Neutrophil (primary cell): ENCODE measurements around the gene CAND1.

Experiments
- H3K27ac ChIP-seq: fragments of 200-600 bp; sonication (generic); 2 replicates; pipeline ENCODE4 v1.5.1; 2016; ENCODE audit warnings: mild to moderate bottlenecking, moderate library complexity
- H3K27me3 ChIP-seq: fragments of 200-600 bp; sonication (generic); 2 replicates; pipeline ENCODE4 v1.6.0; 2016; ENCODE audit warnings: mild to moderate bottlenecking
- H3K36me3 ChIP-seq: fragments of 200-600 bp; sonication (generic); 2 replicates; pipeline ENCODE4 v1.5.1; 2017
- H3K4me1 ChIP-seq, 2 experiments: fragments of 200-600 bp in 1 of 2; sonication (generic) in 1 of 2; 1 replicate in 1 of 2; 2 replicates in 1 of 2; pipeline versions ENCODE4 v1.5.1 to v1.6.1; 2013 to 2016; ENCODE audit warnings: low read depth in 1 of 2, low read length in 1 of 2, mild to moderate bottlenecking in 1 of 2, moderate library complexity in 1 of 2; ENCODE audit not compliant: control insufficient read depth in 1 of 2, insufficient read depth in 1 of 2
- H3K4me3 ChIP-seq, 2 experiments: fragments of 200-600 bp in 1 of 2; sonication (generic) in 1 of 2; 1 replicate in 1 of 2; 2 replicates in 1 of 2; pipeline ENCODE4 v1.5.1; 2013 to 2016; ENCODE audit warnings: low read depth in 1 of 2, low read length in 1 of 2, mild to moderate bottlenecking in 1 of 2, moderate library complexity in 1 of 2
- H3K9me3 ChIP-seq: fragments of 200-600 bp; sonication (generic); 2 replicates; pipeline ENCODE4 v1.5.1; 2016
- TF ChIP-seq, protein P1 (sequence below): fragments of 200-600 bp; sonication (generic); IDR thresholded peaks from 2 replicates; pipeline ENCODE4 v1.5.1; 2016; ENCODE audit warnings: antibody characterized with exemption

CAND1 gene

DNA sequence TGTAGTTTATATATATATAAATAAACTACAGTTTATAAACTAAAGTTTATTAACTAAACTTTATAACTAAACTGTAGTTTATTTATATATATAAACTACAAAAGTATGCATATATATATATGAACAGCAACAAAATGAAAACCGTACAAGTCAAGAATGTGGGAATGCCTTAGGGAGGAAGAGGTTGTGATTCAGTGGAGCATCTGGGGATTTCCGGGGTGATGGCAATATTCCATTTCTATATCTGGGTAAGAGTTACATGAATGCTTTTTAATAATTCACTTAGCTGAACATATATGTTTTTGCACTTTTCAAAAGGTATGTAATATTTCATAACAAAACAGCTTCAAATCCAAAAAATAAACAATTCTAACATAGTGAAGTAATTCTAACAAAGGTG, 30.1 kb upstream of the CAND1 start:
- Histone ChIP-seq H3K4me1 (no peaks in the 10 kb centered on the region), H3K4me3 (no peak overlapping the region), H3K36me3 (no peaks in the 10 kb centered on the region), H3K9me3 (no peaks in the 10 kb centered on the region), H3K27me3 (no peaks in the 10 kb centered on the region), H3K27ac (no peak overlapping the region)
- TF ChIP-seq, protein P1, sequence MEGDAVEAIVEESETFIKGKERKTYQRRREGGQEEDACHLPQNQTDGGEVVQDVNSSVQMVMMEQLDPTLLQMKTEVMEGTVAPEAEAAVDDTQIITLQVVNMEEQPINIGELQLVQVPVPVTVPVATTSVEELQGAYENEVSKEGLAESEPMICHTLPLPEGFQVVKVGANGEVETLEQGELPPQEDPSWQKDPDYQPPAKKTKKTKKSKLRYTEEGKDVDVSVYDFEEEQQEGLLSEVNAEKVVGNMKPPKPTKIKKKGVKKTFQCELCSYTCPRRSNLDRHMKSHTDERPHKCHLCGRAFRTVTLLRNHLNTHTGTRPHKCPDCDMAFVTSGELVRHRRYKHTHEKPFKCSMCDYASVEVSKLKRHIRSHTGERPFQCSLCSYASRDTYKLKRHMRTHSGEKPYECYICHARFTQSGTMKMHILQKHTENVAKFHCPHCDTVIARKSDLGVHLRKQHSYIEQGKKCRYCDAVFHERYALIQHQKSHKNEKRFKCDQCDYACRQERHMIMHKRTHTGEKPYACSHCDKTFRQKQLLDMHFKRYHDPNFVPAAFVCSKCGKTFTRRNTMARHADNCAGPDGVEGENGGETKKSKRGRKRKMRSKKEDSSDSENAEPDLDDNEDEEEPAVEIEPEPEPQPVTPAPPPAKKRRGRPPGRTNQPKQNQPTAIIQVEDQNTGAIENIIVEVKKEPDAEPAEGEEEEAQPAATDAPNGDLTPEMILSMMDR = no peak

DNA sequence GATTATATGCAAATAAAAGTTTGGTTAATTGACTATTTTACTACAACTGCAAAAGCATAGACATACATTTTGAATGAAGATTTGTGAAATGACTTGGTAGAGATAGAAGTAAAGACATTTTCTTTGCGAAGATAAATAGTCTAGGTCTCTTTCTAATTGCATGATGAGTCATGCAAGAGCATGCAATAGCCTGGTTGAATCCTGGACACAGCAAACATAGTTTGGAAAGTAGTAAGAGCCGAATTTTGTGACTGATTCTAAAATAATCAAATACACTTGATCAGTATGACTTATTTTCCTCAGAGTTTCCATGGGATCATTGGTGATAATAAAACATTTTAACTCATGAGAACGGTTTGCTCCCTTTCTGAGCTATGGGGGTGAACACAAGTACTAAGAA, 27.7 kb upstream of the CAND1 start:
- no peaks in the 10 kb centered on the region for H3K4me1 ChIP-seq
- no peaks in the 10 kb centered on the region for H3K9me3 ChIP-seq
- H3K27me3 ChIP-seq = no peaks in the 10 kb centered on the region
- TF ChIP-seq, protein P1 = no peak
- no peak overlapping the region for H3K27ac ChIP-seq
- no peak overlapping the region for H3K4me3 ChIP-seq
- H3K36me3 ChIP-seq = no peaks in the 10 kb centered on the region

DNA sequence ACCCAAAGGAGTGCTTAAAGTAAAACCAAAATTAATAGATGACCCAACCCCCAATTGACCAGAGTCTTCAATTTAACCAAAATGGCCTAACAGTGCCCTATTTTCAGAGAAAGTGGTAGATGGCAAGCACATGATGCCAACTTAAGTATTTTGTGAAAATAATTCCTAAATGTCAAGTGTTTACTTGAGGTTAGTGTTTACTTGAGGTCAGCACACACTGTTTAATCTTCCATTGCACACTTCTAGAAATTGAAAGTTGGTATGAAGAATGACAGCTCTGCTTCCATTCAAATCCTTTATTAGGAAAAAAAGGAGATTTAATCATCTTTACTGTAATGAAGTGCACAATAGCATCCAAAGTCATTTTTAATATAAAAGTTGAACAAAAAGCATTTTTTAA, 25.9 kb upstream of the CAND1 start:
- Histone ChIP-seq H3K36me3 (no peaks in the 10 kb centered on the region), H3K4me3 (no peak overlapping the region), H3K27me3 (no peaks in the 10 kb centered on the region), H3K27ac (no peak overlapping the region), H3K4me1 (no peaks in the 10 kb centered on the region), H3K9me3 (no peaks in the 10 kb centered on the region)
- TF ChIP-seq, protein P1 = no peak

DNA sequence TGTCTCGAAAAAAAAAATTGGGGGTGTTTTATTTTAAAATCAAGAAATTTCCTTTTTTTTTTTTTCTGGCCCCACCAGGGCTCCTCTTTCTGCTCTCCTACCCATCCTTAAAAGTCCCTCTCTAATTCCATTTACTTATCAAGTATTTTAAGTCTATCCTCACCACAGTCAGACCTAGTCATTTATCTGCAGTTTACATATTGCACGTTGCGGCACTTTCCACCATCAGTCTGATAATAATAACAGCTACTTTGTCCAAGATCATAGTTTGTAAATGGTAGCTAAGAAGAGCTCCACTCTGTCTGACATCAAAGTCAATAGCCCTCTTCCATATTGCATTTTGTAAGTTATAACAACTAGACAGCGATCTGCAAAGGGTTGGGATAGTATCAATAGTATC, 23.6 kb upstream of the CAND1 start:
- Histone ChIP-seq H3K9me3 (no peaks in the 10 kb centered on the region), H3K27me3 (no peaks in the 10 kb centered on the region), H3K4me1 (no peaks in the 10 kb centered on the region), H3K4me3 (no peak overlapping the region), H3K27ac (no peak overlapping the region), H3K36me3 (no peaks in the 10 kb centered on the region)
- TF ChIP-seq, protein P1 = no peak

DNA sequence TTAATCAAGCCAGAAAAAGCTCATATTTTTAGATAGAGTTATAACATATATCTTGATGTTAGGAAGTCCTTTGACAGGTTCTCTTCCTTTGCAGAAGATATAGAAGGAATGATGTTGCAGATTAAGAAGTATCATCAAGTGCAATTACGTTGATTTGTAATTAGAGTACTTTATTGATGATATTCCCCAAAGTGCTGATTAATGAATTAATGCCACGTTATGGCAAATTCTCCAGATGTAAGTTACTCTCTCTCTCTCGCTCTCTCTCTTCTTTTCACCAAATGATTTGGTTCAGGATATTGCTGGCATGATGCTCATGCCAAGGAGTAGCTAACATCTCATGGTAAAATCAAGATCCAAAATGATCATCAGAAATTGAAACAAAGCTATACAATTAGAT, 18.1 kb upstream of the CAND1 start:
- TF ChIP-seq, protein P1 = no peak
- no peak overlapping the region for H3K4me3 ChIP-seq
- no peaks in the 10 kb centered on the region for H3K4me1 ChIP-seq
- no peaks in the 10 kb centered on the region for H3K9me3 ChIP-seq
- no peaks in the 10 kb centered on the region for H3K36me3 ChIP-seq
- no peaks in the 10 kb centered on the region for H3K27me3 ChIP-seq
- no peak overlapping the region for H3K27ac ChIP-seq
